Uterus (tissue), 2 donors: ENCODE measurements around the gene PARD3.

ENCODE experiments used
- CTCF ChIP-seq, 4 experiments: fragments of 200-600 bp in 2 of 4; fragments of 450-650 bp in 2 of 4; sonication (generic) in 2 of 4; IDR thresholded peaks; one replicate each; pipeline ENCODE4 v1.5.1; 2016 to 2019; ENCODE audit warnings: antibody characterized with exemption in 4 of 4, mild to moderate bottlenecking in 2 of 4, moderate library complexity in 1 of 4
- POLR2A ChIP-seq, 2 donors: fragments of 450-650 bp; IDR thresholded peaks; one replicate each; pipeline ENCODE4 v1.6.1; 2016; ENCODE audit warnings: antibody characterized with exemption in 2 of 2, mild to moderate bottlenecking in 1 of 2, moderate library complexity in 1 of 2

- TF ChIP-seq CTCF (IDR thresholded peaks at IDR 0.05) (no peak), POLR2A (IDR thresholded peaks at IDR 0.05) (no peak)
Observed at GRCh38 chr10:34713875-34714274, 101.2 kb downstream of the PARD3 start.
